Activated B cell treated with CpG ODN at 0.5 μM for 24 hours (primary cell): ENCODE results near the gene TMEM255B. TPM values are rescaled to one million over a fixed set of nuclear protein-coding genes. Genes with fewer than 3 reads are reported as not detected.

Source experiments
- ATAC-seq: fragments of 200-7000 bp; cut with Tn5 transposase; one replicate; pipeline ENCODE4 v1.10.0; 2021; ENCODE audit warnings: low read depth, mild to moderate bottlenecking, moderate library complexity
- CTCF ChIA-PET: fragments of 350-600 bp; sonication (Branson Sonifier 250); formaldehyde crosslinking; loops from one replicate; lab custom pipeline; 2021; ENCODE audit warnings: antibody characterized with exemption; lab: Charles Lee
- POLR2A ChIA-PET: fragments of 350-600 bp; sonication (Branson Sonifier 250); formaldehyde crosslinking; loops from one replicate; lab custom pipeline; 2021; ENCODE audit warnings: antibody characterized with exemption; lab: Charles Lee
- DNase-seq: peaks from one replicate; pipeline ENCODE4 v3.0.0; 2022
- H3K27ac Mint-ChIP-seq: one replicate; pipeline ENCODE4 v1.8.0; 2020; ENCODE audit warnings: mixed read lengths
- H3K27me3 Mint-ChIP-seq: one replicate; pipeline ENCODE4 v1.8.0; 2021; ENCODE audit warnings: mixed read lengths
- H3K36me3 Mint-ChIP-seq: one replicate; pipeline ENCODE4 v1.8.0; 2021; ENCODE audit warnings: low read depth, mixed read lengths
- H3K4me1 Mint-ChIP-seq: one replicate; pipeline ENCODE4 v1.8.0; 2021; ENCODE audit warnings: mixed read lengths
- H3K4me3 Mint-ChIP-seq: one replicate; pipeline ENCODE4 v1.8.0; 2020; ENCODE audit warnings: mild to moderate bottlenecking, mixed read lengths
- H3K9me3 Mint-ChIP-seq: one replicate; pipeline ENCODE4 v1.8.0; 2020; ENCODE audit warnings: mixed read lengths
- intact Hi-C: fragments of 100-400 bp; cut with micrococcal nuclease; formaldehyde crosslinking; loops from one replicate; pipeline ENCODE4 v1.15.1; 2024
- total RNA-seq: library from RNA; stranded (reverse); gene quantifications from 2 replicates; pipeline ENCODE4 v1.2.3, GENCODE V29; 2022
- TF ChIP-seq, protein P1 (sequence below): fragments of 200-600 bp; IDR thresholded peaks from one replicate; pipeline ENCODE4 v1.8.0; 2022; ENCODE audit warnings: antibody characterized with exemption, mild to moderate bottlenecking

TMEM255B gene
- total RNA-seq, 1 donor from 2014 or later: 6.2 TPM

GRCh38 chr13:113860051-113860664 is 101.1 kb downstream of the TMEM255B start:
- peaks cover 16% of the 10 kb centered on the region for H3K4me1 Mint-ChIP-seq
- H3K9me3 Mint-ChIP-seq: no peaks in the 10 kb centered on the region
- ATAC-seq (no peak), DNase-seq (no peak)
- intact Hi-C loops: loop anchor here (5.0 kb wide), 1 partner anchor 367 kb away; no protein-coding TSS in a partner anchor
- POLR2A ChIA-PET: no interaction called here
- peaks cover 28% of the 10 kb centered on the region for H3K27me3 Mint-ChIP-seq
- CTCF ChIA-PET: no interaction called here
- TF ChIP-seq, protein P1, sequence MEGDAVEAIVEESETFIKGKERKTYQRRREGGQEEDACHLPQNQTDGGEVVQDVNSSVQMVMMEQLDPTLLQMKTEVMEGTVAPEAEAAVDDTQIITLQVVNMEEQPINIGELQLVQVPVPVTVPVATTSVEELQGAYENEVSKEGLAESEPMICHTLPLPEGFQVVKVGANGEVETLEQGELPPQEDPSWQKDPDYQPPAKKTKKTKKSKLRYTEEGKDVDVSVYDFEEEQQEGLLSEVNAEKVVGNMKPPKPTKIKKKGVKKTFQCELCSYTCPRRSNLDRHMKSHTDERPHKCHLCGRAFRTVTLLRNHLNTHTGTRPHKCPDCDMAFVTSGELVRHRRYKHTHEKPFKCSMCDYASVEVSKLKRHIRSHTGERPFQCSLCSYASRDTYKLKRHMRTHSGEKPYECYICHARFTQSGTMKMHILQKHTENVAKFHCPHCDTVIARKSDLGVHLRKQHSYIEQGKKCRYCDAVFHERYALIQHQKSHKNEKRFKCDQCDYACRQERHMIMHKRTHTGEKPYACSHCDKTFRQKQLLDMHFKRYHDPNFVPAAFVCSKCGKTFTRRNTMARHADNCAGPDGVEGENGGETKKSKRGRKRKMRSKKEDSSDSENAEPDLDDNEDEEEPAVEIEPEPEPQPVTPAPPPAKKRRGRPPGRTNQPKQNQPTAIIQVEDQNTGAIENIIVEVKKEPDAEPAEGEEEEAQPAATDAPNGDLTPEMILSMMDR: no peak
- no peak overlapping the region for H3K27ac Mint-ChIP-seq
- no peaks in the 10 kb centered on the region for H3K36me3 Mint-ChIP-seq
- no peak overlapping the region for H3K4me3 Mint-ChIP-seq

GRCh38 chr13:113860665-113861432 is 101.8 kb downstream of the TMEM255B start:
- ChIA-PET POLR2A (no interaction called here), CTCF (no interaction called here)
- ATAC-seq (no peak), DNase-seq (no peak)
- Mint-ChIP-seq H3K4me3 (no peak overlapping the region), H3K27me3 (peaks cover 33% of the 10 kb centered on the region), H3K4me1 (peaks cover 16% of the 10 kb centered on the region), H3K9me3 (no peaks in the 10 kb centered on the region), H3K36me3 (no peaks in the 10 kb centered on the region), H3K27ac (no peak overlapping the region)
- TF ChIP-seq, protein P1: no peak
- intact Hi-C loops: loop anchor here (5.0 kb wide), 1 partner anchor 366 kb away; no protein-coding TSS in a partner anchor

DNA sequence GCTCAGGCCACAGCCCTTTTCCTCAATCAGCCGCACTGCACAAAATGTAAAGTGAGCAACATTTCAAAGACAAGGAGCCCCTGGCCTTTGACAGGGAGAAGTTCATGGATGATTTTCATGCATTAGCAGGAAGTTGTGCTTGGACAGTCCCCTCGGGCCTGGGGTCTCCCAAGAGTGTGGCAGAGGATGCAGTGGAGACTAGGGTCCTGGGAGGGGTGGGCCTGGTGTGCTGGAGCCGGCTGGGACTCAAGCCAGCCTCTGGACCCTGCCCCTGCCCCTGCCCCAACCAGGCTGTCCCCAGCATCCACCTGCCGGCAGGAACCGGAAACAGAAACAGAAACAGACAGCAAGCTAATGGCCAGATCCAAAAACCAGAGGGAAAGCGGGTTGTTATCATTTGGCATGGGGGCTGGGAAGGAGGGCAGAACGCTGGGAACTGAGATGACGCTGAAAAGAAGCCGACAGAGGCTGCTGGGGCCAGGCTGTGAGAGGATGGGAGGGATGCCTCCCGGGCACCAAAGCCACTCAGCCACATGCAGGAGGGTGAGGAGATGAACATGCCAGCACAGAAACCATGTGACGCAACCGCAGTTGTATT is 102.5 kb downstream of the TMEM255B start:
- intact Hi-C loops: loop anchor here (5.0 kb wide), 1 partner anchor 366 kb away; no protein-coding TSS in a partner anchor

DNA sequence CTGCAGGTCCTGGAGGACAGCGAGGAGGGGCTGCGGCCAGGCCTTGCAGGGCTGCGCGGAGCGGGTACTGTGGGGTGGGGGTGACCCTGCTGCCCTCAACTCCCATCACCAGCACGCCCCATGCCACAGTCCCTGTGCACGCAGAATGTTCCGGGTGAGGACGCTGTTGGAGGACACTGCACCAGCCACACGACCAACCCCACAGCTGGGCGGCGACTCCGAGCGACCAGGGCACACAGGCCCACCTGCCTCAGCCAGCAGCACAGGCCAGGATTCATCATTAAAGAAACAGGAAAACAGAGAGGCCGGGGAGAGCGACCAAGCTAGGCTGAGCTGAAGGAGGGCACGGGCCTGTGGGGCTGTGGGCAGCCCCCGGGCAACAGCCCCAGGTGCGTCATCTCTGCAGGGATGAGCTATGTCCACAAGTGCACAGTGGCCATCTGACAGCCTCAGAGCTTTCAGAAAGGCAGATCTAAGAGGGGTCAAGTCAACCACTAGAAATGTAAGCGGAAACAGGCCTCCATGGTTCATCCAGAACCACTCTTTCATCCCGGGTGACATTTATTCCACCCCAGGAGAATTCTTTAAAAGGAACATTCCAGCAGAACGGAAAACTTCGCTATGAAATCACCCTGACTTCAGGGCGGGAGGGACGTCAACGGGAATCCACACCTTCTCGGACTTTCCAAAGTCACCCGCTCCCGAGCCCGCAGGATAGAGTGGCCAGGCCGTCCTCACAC is 103.3 kb downstream of the TMEM255B start:
- Mint-ChIP-seq H3K27ac (no peak overlapping the region), H3K4me1 (peaks cover 16% of the 10 kb centered on the region), H3K9me3 (no peaks in the 10 kb centered on the region), H3K4me3 (peak overlapping the region; percentile 70), H3K36me3 (no peaks in the 10 kb centered on the region), H3K27me3 (peaks cover 35% of the 10 kb centered on the region)
- TF ChIP-seq, protein P1: no peak
- CTCF ChIA-PET: no interaction called here
- ATAC-seq: no peak
- intact Hi-C loops: loop anchor here (5.0 kb wide), 1 partner anchor 365 kb away; no protein-coding TSS in a partner anchor
- POLR2A ChIA-PET: no interaction called here
- no peak for DNase-seq

More for the DNA sequence above, 102.5 kb downstream of the TMEM255B start:
- Mint-ChIP-seq H3K4me1 (peaks cover 16% of the 10 kb centered on the region), H3K4me3 (no peak overlapping the region), H3K36me3 (no peaks in the 10 kb centered on the region), H3K9me3 (no peaks in the 10 kb centered on the region), H3K27ac (no peak overlapping the region), H3K27me3 (peaks cover 33% of the 10 kb centered on the region)
- ChIA-PET CTCF (no interaction called here), POLR2A (no interaction called here)
- TF ChIP-seq, protein P1: no peak
- DNase-seq: no peak
- no peak for ATAC-seq
